A549 (cell line): ENCODE results near the gene MYMK.

Source experiments
- POLR2A ChIP-seq: IDR thresholded peaks from 2 replicates; pipeline ENCODE4 v1.6.1; 2012; ENCODE audit warnings: mild to moderate bottlenecking, low read length
- TF ChIP-seq, protein P1 (sequence below): fragments of >200 bp; sonication (Bioruptor Twin); formaldehyde crosslinking; IDR thresholded peaks from 3 replicates; pipeline ENCODE4 v1.5.1; 2016
- TF ChIP-seq, protein P2 (sequence below): IDR thresholded peaks from 2 replicates; pipeline ENCODE4 v1.6.1; 2012
- TF ChIP-seq, protein P3 (sequence below): fragments of 200-600 bp; sonication (generic); IDR thresholded peaks from 2 replicates; pipeline ENCODE4 v1.6.1; 2016; ENCODE audit warnings: antibody characterized with exemption, mild to moderate bottlenecking, moderate library complexity

DNA sequence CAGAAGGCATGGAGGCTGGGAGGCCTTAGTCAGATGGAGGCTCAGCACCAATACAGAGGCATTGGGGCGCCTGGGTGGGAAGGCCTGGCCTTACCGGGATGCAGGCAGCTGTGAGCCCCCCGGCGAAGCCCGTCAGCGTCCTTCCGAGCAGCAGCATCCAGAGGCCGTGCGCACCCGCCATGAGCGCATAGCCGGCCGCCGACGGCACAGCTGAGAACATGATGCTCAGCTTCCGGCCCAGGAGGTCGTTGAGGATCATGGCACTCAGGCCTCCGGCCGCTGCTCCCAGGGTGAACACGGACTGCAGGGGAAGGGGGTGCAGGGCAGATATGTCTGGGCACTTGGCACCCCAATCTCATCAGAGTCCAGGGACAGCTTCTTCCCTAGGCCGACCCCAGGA is 47.8 kb downstream of the MYMK start:
- TF ChIP-seq, protein P1, sequence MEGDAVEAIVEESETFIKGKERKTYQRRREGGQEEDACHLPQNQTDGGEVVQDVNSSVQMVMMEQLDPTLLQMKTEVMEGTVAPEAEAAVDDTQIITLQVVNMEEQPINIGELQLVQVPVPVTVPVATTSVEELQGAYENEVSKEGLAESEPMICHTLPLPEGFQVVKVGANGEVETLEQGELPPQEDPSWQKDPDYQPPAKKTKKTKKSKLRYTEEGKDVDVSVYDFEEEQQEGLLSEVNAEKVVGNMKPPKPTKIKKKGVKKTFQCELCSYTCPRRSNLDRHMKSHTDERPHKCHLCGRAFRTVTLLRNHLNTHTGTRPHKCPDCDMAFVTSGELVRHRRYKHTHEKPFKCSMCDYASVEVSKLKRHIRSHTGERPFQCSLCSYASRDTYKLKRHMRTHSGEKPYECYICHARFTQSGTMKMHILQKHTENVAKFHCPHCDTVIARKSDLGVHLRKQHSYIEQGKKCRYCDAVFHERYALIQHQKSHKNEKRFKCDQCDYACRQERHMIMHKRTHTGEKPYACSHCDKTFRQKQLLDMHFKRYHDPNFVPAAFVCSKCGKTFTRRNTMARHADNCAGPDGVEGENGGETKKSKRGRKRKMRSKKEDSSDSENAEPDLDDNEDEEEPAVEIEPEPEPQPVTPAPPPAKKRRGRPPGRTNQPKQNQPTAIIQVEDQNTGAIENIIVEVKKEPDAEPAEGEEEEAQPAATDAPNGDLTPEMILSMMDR: no peak
- TF ChIP-seq, protein P2, sequence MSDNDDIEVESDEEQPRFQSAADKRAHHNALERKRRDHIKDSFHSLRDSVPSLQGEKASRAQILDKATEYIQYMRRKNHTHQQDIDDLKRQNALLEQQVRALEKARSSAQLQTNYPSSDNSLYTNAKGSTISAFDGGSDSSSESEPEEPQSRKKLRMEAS: no peak
- TF ChIP-seq POLR2A: no peak
- TF ChIP-seq, protein P3, sequence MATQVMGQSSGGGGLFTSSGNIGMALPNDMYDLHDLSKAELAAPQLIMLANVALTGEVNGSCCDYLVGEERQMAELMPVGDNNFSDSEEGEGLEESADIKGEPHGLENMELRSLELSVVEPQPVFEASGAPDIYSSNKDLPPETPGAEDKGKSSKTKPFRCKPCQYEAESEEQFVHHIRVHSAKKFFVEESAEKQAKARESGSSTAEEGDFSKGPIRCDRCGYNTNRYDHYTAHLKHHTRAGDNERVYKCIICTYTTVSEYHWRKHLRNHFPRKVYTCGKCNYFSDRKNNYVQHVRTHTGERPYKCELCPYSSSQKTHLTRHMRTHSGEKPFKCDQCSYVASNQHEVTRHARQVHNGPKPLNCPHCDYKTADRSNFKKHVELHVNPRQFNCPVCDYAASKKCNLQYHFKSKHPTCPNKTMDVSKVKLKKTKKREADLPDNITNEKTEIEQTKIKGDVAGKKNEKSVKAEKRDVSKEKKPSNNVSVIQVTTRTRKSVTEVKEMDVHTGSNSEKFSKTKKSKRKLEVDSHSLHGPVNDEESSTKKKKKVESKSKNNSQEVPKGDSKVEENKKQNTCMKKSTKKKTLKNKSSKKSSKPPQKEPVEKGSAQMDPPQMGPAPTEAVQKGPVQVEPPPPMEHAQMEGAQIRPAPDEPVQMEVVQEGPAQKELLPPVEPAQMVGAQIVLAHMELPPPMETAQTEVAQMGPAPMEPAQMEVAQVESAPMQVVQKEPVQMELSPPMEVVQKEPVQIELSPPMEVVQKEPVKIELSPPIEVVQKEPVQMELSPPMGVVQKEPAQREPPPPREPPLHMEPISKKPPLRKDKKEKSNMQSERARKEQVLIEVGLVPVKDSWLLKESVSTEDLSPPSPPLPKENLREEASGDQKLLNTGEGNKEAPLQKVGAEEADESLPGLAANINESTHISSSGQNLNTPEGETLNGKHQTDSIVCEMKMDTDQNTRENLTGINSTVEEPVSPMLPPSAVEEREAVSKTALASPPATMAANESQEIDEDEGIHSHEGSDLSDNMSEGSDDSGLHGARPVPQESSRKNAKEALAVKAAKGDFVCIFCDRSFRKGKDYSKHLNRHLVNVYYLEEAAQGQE: no peak
